ENCODE data around the gene PYGM.

PYGM gene

DNA sequence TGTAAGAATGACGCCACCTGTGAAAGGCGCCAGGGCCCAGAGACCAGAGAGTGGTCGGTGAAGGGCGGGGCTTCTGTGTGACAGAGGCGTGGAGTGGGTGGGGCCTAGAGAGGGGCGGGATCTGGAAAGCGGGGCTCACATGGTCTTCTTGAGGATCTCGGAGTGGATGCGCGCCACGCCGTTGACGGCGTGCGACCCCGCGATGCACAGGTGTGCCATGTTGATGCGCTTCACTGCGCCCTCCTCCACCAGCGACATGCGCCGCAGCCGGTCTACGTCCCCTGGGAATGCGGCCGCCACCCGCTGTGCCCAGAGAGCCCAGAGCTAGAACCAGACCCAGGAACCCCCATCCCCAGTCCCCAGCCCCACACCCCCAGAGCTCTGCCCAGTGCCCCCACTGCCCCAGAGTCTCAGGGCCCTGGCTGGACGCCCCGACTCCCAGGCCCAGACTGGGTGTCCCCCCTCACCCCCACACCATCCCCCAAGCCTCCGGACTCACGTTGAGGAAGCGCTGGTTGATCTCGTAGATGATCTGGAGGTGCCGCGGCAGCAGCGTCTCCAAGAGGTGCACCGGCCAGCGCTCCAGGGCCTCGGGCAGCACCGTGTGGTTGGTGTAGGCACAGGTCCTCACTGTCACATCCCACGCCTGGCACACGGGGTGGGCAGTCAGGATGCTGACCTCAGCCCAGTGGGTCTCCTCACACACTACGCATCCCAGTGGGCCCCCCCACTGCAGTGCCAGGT, 6.2 kb downstream of the PYGM start:
- TF ChIP-seq, protein P1, sequence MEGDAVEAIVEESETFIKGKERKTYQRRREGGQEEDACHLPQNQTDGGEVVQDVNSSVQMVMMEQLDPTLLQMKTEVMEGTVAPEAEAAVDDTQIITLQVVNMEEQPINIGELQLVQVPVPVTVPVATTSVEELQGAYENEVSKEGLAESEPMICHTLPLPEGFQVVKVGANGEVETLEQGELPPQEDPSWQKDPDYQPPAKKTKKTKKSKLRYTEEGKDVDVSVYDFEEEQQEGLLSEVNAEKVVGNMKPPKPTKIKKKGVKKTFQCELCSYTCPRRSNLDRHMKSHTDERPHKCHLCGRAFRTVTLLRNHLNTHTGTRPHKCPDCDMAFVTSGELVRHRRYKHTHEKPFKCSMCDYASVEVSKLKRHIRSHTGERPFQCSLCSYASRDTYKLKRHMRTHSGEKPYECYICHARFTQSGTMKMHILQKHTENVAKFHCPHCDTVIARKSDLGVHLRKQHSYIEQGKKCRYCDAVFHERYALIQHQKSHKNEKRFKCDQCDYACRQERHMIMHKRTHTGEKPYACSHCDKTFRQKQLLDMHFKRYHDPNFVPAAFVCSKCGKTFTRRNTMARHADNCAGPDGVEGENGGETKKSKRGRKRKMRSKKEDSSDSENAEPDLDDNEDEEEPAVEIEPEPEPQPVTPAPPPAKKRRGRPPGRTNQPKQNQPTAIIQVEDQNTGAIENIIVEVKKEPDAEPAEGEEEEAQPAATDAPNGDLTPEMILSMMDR (conservative IDR thresholded peaks at IDR 0.05) = no peak
- no peak for TF ChIP-seq ZFX (IDR thresholded peaks at IDR 0.05)
- no peak overlapping the region for H3K27ac ChIP-seq

DNA sequence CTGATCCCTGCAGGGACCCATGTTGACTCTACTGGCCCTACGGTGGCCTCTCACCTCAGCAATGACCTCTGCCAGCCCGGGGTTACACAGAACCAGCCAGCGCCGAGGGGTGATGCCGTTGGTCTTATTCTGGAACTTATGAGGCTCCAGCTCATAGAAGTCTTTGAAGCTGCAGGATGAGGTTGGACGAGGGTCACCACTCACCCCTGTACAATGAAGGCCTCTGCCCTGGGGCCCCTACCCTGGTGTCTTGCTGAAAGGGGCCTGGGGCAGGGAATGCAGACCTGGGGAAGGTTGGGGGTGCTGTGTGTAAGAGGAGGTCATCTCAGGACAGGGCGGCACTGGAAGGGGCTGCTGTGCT, 6.8 kb downstream of the PYGM start:
- TF ChIP-seq ZFX (IDR thresholded peaks at IDR 0.05) = no peak
- TF ChIP-seq, protein P1 (conservative IDR thresholded peaks at IDR 0.05) = no peak
- H3K27ac ChIP-seq = no peak overlapping the region

DNA sequence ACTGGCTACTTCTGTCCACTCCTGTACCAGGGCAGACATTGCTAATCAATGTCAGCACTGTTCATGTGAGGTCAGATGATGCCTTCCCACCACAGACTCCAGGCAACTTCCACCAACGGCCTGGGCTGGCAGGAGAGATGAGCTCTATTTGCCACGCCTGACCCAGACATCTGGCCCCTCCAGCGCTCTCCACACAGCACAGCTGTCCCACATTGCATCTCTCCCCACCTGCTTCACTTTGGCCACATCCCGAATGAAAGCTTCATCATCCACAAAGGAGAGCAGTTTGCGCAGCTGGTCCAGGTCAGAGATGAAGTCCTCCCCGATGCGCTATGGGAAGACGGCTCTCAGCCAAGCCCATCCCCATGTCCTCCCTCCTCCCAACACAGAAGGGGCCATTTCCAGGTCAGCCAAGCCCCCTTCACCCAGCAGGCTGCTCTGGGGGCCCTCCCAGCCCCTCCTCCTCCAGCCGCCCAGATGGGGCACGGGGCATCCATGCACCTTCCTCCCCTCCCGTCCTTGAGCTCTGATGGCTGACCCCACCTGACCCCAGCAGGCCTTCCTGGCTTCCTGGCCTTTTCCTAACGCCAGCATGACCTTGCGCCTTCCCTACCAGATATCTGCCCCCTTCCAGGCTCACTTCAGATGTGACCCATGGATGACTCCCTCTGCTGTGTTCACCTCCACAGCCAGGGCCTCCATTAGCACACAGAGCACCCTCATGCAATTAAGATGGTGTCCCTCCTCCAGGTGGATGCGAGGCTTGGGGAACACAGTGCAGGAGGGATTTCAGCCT, 7.4 kb downstream of the PYGM start:
- no peak for TF ChIP-seq ZFX (IDR thresholded peaks at IDR 0.05)
- TF ChIP-seq, protein P1 (conservative IDR thresholded peaks at IDR 0.05) = no peak
- no peak overlapping the region for H3K27ac ChIP-seq

DNA sequence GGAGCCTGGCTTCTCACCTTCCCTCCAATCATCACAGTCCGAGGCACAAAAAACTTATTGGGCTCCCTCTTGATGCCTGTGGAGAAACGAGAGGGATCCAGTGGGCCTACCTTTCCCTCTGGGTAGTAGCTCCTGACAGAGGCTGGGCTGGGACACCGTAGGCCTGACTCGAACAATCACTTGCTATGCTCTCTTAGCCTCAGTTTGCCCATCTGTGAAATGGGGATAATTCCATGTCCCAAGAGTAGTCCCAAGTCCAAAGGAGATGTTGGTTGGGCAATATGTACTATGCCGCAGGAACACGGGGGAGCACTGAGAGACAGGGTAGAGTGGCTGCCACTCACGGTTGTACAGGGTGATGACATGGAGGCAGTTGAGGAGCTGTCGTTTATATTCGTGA, 8.2 kb downstream of the PYGM start:
- TF ChIP-seq, protein P1 (conservative IDR thresholded peaks at IDR 0.05) = no peak
- no peak overlapping the region for H3K27ac ChIP-seq

GRCh38 chr11:64751136-64751535, 8.6 kb downstream of the PYGM start:
- TF ChIP-seq ZFX (IDR thresholded peaks at IDR 0.05) = no peak
- H3K27ac ChIP-seq = no peak overlapping the region

DNA sequence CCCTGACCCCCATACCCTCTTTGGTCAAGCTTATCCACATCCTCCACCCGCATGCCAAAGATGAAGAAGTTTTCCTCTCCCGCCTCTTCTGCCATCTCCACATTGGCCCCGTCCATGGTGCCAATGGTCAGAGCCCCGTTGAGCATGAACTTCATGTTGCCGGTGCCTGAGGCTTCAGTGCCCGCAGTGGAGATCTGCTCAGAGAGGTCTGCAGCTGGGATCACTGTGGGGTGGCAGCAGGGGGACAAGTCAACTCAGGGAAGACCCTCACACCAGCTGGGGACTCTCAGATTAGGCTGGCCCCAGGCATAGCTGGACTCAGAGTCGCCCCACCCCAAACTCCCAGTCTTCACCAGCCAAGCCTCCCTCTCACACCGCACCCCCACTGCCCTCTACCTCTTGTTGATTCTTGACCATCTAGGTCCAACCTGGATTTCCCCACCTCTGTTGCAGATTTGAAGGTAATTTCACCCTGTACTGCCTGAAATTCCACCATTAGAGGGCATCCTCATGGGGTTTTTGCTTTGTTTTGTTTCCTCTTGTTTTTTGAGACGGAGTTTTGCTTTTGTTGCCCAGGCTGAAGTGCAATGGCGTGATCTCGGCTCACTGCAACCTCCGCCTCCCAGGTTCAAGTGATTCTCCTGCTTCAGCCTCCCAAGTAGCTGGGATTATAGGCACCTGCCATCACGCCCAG, 9.3 kb downstream of the PYGM start:
- no peak overlapping the region for H3K27ac ChIP-seq
- TF ChIP-seq, protein P1 (conservative IDR thresholded peaks at IDR 0.05) = no peak
- no peak for TF ChIP-seq ZFX (IDR thresholded peaks at IDR 0.05)

DNA sequence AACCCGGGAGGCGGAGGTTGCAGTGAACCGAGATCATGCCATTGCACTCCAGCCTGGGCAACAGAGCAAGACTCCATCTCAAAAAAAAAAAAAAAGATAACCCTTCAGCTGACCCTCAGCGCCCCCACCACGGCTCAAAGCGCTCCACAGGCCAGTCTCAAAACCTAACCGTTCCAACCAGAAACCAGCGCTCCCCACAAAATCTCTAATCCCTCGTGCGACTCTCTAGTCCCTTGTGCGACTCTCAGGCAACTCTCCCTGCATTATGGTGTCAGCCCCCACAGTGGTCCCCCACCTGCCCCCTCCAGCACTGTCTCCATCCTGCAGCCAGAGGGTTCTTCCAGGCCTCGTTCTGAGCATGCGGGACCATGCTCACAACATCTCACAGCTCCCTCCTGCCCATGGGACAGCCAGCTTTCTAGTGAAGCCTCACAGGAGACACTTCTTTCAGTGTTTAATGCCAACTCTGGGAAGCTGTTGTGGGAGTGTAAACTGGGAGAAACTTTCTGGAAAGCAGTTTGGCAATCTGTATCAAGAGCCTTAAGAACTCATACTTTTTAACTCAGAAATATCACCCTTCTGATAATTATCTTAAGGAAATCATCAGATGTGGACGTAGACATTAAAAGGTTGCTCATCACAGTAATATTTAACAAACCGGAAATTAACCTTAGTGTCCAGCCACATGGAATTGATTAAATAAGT, 11.7 kb downstream of the PYGM start:
- TF ChIP-seq, protein P1 (conservative IDR thresholded peaks at IDR 0.05) = no peak
- TF ChIP-seq ZFX (IDR thresholded peaks at IDR 0.05) = no peak
- H3K27ac ChIP-seq = no peak overlapping the region
